ENCODE results near the gene CHST5.
A peak's percentile ranks its signal among the peaks of the same experiment; 100 is the strongest.

CHST5 gene

DNA sequence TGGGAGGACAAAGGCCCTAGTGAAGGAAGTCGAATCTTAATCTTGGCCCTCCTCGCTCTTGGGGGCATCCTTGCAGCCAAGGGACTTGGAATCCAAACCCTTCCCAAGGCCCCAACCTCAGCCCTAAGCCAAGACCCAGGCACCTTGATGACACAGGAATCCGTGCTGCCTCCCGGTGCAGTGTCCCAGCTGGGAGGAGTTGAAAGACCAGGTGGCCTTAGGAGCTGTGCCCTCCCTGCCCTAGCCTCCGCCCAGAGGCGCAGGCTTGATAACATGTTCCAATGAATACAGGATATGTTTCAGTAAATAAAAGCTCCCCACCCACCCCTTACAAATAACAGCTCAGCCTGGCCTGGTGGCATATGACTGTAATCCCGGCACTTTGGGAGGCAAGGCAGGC lies at the start of gene CHST5:
Gene CHST5 (minus strand): TSS at position 208 of the 400 bp plus-strand sequence. CDS start 5,724 bp downstream, outside the sequence.
- no peak for DNase-seq

DNA sequence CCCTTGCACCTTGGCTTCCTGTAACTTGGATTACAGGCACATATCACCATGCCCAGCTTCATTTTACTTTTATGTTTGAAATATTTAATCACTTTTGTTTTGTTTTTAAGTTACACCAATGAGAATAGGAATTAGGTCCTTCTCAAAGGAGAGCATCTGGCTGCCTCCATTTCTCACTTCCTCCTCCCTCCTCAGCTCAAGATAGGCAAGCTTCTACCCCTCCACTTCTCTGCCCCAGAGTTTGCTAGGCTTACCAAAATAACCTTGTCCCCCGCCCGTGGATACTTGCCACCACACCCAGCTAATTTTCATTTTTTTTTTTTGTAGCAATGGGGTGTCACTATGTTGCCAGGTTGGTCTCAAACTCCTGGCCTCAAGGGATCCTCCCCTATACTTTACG lies 48.2 kb upstream of the CHST5 start:
- no peak for DNase-seq

DNA sequence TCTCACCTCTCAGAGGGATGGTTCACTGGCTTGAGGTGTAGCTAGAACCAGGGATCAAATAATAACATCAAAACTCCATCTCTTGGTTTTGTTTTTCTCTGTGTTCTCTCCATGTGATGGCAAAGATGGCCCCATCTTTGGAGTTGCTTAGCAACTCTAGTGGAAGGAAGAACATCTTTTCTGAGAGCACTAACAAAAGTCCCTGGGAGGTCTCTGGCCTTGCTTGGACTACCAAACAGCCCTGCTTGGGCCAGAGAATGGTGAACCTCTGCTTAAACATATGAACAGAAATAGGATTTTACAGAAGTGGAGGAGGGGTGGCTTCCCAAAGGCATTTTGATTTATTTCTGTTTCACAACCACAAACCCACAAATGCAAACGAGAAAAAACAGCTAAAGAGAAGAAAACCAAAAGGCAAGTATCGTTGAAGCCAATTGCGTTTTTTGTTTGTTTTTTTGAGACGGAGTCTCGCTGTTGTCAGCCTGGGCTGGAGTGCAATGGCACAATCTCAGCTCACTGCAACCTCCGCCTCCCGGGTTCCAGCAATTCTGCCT lies 43.5 kb upstream of the CHST5 start:
- DNase-seq = no peak

DNA sequence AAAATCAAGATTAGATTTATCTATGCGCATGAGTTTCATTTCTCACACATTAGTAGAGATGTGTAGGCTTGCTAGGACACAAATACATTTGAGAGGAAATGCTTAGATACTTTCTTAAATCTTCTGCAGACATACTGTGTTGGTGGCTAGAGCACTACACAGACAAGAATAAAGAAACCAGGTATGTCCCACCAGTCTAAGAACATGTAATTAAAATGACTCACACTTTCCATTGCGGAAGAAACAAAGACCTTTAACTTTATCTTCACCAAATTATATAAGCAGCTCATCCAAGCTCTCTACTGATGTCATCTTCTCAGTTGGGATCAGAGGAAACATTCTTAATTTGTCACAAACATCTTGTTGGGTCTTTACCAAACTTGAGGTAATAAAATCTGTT lies 42.8 kb upstream of the CHST5 start:
- no peak for DNase-seq

DNA sequence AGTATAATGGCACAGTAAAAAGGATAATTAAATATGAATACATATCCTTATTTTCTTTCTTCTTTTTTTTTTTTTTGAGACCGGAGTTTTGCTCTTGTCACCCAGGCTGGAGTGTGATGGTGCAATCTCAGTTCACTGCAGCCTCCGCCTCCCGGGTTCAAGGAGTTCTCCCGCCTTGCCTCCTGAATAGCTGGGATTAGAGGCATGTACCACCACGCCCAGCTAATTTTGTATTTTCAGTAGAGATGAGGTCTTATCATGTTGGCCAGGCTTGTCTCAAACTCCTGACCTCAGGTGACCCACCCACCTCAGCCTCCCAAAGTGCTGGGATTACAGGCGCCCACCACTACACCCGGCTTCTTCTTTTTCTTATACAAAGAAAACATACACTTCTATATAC lies 42.3 kb upstream of the CHST5 start:
- no peak for DNase-seq

DNA sequence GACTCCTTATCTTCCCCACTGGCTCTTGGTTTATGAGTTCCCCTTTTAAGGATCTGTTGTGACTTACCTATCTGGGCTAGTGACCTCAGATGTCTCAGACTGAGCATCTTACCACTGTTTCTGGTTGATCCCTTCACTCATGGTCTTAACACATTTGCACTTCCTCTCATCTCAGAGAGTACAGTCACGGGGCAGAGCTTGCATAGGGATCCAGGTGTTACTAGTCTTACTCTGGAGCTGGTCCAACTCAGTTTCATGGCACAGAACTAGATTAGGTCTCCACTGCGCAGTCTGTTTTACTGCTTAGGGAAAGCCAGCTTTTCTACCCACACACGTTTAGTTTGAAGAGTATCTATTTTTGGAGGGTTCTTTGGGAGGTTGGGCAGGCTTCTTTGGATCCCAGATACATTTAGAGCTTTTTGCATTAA lies 40.5 kb upstream of the CHST5 start:
- no peak for DNase-seq

DNA sequence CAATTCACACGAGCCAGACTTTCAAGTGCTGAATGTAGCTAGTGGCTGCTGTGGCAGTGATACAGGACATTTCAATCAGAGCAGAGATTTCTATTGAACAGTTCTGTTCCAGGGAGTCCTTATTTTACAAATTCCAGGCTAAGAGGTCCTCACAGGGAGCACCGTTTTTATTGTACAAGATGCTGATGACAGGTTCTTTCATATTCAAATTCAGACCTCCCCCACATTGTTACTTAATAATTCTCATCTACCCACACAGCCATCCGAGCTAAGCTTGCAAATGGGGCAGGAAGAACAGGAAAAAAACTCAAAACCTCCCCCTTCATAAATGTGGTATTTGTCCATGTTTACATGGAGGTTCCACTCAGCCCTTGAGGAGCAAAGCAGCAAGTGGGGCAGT lies 40.0 kb upstream of the CHST5 start:
- DNase-seq = no peak

DNA sequence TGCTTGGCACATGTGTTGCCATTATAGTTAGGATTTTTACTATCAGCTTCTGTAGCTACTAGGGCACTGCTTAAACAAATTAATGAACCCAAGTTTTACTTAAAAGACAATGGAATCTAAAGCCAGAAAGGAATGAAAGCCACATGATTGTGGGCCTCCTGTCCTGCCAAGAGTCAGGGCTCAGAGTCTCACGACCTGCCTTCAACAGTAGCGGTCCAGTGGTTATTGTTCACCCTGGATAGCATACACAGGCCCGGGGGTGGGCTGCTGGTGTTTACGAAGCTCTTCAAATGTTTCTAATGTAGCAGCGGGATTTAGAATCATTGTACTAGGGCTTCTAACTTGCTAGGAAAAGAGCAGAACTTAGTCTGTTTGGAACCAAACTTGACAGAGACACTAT lies 38.0 kb upstream of the CHST5 start:
- no peak for DNase-seq

DNA sequence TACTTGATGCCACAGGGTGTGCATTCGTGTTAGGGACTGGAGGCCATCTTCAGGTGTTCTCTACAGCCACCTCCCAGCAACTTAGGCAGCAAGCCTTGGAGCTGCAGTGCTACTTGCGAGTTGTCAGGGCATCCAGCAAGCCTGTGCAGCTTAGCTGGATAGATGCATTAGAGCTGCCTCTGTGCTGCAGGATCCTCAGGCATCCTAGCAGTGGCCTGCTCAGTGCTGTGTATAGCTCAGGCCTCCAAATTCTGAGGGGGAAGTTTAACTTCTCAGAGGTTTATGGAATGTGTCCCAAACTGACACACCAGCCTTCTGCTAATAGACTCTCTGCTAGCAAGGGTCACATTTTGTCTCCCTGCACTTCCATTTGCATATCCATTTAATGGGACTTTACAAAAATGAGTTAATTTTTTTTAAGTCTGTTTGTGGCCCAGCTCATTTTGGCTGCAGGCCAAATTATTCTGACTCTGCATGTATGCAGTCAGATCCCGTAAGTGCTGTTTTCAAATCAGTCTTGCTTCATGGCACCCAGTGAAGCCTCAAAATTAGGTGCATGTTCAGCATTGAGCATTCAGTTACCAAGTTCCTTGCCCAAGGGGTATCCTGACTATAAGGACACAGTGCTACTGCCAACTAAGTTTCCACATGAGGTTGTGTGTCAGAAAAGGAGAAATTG lies 37.1 kb upstream of the CHST5 start:
- no peak for DNase-seq

DNA sequence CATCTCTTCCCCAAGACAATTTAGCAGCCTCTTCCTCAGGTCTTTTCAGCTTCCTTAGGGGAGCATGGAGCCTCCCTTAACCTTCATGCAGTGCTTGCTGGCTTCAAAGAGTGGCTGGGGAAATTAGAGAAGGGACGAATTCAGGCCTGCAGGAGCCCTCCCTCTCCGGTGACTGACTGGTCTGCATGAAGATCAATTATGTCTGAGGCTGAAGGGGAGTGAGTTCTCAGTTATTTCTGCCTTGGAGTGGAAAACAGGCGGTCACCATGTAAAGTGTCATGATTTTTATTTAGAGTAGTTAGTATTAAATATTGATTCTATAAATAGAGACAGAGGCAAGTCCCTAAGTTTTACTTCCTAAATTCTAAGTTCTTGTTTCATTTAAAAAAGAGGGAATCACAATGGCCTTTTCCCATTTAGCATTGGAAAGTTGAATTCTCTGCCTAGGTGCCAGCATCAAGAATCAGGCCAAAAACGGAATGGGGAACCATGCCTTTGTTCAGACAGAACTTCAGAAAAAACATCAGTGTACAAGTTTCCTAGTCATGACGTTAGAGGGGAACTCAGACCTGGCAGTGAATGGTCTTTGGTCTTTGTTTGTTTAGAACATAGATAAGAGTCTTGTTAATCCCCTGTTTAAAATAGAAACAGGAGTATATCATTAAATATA lies 34.6 kb upstream of the CHST5 start:
- DNase-seq = no peak

DNA sequence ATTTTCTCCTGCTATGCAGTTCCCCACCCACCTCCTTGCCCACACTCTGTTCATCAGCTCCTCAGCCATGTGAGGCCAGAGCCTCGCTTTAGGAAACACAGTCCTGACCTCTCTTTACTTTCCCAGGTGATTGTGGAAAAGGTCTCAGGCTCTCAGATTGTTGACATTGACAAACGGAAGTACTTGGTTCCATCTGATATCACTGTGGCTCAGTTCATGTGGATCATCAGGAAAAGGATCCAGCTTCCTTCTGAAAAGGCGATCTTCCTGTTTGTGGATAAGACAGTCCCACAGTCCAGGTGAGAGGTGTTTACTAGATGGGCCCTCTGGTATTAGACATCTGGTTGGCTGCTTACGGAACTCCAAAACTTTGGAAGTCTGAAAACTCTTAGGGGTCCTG lies 32.0 kb upstream of the CHST5 start:
- DNase-seq = no peak

DNA sequence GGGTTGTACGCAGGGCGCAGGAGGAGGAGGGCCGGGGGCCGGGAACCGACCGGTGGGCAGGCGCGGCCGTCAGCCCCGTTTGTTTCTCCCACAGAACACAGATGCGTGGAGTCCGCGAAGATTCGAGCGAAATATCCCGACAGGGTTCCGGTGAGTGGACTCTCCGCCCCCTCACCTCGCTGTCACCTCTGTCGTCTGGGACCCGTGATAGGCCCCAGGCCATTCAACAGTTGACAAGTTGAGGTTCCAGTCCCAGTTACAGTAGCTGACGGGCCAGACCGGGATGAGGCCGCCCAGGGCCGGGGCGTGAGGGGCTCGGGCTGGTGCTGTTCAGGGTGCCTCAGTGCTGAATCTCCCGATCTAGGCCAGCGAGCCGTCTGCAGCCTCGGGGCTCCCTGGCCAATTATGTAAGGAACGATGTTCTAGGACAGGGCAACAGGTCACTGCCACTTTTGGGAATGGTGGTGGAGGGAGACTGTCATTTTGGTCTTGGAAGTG lies 30.9 kb upstream of the CHST5 start:
- no peak for DNase-seq

DNA sequence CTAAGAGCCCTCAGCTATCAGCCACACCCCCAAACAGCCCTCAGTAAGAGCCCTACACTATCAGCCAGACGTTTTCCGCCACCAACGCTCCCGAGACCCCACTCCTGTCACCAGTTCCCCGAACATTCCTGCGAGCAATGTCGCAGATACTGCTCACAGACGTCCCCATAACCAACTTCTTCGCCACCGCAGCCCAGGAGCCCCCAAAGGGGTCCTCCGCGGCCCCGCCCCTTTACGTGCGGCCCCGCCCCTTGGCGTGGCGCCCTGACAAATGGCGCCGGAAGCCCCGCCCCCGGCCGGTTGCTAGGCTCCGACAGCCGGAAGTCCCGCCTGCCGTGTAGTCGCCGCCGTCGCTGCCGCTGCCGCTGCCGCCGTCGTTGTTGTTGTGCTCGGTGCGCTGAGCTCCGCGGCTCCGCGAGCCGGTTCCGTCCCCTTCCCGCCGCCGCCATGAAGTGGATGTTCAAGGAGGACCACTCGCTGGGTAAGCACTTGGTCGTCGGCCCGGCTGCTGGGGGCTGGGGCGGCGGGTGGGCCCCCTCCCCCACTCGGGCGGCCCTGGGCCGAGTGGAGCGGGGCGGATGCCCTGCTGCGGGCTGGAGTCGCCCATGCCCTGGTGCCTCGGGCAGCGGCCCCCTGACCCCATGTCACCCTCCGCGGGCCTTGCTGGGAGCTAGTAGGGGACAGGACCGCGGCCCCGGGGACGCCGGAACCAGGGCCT lies 30.3 kb upstream of the CHST5 start, which contains the start of gene GABARAPL2:
Gene GABARAPL2 (plus strand): TSS at position 340 of the 718 bp plus-strand sequence. CDS start 108 bp downstream, at position 448.
- DNase-seq = peak; percentile 84 to 92

DNA sequence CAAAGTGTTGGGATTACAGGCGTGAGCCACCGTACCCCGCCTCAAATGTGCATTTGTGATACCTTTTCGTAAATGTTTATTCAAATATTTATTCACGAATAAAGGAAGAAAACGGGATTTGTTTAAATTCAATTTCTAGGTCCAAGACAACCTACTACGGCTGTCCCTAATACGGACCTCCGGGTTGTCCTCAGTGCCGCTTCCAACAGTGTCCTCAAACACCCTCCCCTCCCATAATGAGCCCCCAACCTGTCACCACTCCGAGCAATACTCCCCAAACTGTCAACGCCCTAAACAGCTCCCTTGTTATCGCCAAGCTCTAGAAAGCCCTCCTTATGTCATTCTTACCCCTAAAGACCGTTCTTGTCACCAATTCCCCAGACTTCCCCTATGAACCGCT lies 29.7 kb upstream of the CHST5 start:
- DNase-seq = no peak

DNA sequence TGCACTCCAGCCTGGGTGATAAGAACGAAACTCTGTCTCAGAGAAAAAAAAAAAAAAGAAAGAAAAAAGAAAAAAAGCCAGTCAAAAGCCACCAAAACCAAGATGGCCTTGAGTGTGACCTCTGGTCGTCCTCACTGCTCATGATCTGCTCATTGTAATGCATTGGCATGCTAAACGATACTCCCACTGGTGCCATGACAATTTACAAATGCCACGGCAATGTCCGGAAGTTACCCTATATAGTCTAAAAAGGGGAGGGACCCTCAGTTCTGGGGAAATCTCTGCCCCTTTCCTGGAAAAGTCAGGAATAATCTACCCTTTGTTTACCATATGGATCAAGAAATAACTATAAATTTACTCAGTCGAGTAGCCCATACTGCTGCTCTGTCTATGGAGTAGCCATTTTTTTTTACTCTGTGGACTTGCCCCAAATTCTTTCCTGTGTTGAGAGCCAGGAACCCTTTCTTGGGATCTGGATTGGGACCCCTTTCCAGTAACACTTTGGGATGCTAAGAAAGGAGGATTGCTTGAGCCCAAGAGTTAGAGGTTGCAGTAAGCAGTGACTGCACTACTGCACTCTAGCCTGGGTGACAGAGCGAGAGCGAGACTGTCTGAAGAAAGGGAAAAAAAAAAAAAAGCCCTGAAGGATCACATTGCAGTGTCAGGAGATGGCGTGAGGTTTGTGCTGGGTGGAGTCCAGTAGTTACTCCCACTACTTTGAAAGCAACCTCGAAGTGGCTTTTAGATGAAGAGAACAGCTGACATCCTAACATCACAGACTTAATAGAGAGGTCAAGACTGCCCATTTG lies 23.9 kb upstream of the CHST5 start:
- no peak for DNase-seq

DNA sequence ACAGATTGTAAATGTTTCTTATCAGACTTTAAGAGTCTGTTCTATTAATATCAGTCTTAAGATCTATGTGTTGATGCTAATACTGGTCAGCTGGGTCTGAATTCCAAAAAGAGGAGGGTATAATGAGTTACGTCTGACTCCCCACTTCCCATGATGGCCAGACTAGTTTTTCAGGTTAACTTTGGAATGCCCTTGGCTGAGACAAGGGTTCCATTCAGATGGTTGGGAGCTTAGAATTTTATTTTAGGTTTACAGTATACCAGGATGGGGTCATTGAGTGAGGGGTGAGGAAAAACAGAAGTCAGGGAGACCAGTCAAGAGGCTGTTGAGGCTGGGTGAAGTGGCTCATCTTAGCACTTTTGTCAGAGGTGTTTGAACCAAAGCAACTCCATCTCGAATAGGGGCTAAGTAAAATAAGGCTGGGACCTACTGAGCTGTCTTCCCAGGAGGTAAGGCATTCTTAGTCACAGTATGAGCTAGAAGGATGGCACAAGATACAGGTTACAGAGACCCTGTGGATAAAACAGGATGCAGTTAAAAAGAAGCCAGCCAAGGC lies 23.0 kb upstream of the CHST5 start:
- DNase-seq = no peak

DNA sequence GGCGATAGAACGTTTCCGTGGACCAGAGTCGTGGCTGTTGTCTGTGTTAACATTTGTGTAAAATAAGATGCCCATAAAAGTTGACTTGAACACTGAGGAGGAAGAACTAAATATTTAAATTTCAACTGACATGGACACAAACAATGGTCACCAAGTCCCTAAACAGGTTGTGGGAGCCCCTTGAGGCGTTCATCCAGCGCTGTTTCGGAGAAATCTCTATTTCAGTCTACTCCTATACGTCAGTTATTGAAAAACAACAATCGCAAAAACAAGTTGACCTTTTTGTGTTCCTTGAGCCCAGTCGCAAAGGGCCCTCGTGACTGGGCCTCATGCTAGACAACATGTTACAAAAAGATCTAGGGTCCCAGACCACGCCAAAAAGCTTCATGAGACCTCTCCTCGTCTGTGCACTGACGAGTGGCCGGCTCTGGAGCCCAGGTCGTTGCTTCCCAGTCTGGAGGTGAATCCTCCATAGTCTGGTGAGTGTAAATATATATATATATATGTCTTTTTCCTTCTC lies 20.6 kb upstream of the CHST5 start:
- DNase-seq = no peak

DNA sequence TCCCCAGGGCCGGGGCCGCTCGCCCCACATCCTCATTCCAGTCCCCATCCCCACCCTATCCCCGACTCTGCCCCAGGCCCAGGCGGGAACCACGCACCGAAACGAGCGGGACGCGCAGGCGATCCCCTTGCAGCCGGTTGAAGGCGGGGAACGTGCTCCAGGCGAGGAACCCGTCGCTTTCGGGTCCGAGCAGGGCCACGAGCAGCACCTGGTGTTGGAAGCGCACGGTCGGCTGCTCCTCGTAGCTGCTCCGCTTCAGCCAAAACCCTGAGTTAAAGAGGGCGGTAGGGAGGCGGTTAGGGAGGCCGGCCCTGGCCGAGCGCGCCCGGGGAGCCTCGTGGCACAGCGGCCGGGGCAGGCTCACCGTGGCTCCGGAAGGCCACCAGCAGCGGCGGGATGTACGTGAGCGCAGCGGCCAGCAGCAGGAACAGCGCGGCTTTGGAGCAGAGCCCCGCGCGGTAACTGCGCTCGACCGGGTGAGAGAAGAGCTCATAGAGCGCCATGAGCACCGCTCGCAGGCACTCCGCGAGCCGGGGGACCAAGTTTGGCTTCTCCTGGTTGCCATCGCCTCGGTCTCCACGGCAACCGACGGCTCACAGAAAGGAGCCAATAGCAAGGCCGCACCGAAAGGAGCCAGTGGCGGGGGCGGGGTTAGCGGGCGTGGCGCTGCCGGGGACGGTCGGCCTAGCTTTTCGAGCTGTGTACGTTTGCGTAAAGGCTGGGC lies 20.0 kb upstream of the CHST5 start, which contains the start of gene TMEM231:
Gene TMEM231 (minus strand): TSS at position 546 of the 724 bp plus-strand sequence. CDS start 43 bp downstream, at position 503.
- DNase-seq = peak; percentile 95 to 97

DNA sequence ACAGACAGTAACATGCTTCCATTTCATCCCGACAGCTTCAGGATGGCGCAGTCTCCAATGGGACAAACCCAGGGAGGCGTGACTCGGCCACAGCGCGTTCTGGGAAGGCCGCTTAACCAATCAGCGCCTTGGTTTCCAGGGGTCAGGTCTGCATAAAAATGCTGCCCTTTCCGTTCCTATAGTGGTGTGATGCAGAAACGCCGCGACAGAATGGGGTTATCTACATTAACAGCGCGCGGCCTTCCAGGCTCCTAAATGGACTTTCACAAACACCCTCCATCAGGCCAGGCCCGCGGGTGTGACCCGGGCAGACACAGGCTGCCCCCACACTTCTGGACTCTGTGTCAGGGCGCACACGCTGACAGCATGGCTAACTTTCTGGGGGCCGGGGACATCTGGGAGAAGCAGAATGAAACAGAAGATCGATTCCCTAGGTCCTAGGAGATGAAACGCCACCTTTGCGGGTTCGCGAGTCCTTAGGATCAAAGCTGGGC lies 19.4 kb upstream of the CHST5 start:
- DNase-seq = no peak

DNA sequence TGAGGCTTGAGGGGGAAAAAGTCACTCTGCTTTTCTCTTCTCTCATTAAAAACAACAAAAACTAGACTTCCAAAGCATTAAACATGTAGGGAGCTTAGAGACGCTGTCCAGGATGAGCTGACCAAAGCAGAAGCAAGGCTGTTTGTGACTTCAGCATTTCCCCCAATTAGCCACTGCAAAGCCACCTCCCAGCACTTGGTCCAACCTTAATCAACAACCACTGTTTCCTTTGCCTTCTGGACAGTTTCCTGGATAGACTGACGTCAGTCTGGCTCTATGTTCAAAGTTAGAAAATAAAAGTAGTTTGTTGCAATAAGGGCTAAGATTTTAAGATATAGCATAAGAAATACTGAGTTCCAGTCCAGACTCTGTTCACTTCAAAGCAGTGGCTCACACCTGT lies 17.0 kb upstream of the CHST5 start:
- no peak for DNase-seq

DNA sequence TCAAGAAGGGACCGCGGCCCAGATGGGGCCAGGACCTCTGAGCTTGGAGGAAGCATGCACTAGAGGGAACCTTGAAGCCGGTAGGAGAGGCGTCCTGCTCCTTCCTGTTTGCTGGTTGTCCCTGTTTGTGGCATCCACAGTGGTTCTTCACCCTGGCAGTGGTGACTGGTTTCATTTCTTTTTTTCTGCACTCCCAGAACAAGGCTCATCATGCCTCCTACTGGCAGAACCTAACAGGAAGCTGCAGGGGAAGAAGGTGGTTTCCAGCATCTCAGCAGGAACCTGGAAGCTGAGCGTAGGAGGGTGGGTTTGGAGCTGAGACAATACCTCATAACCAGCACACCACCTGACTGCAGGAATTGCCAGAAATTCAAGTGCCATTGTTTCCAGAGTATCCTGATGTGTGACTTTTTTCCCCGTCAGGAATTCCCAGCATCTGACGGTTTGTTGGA lies 14.3 kb upstream of the CHST5 start:
- DNase-seq = no peak
